ENCODE data around the gene BEND6.

GRCh38 chr6:56999049-56999448, 44.1 kb downstream of the BEND6 start:
- TF ChIP-seq, protein P1, sequence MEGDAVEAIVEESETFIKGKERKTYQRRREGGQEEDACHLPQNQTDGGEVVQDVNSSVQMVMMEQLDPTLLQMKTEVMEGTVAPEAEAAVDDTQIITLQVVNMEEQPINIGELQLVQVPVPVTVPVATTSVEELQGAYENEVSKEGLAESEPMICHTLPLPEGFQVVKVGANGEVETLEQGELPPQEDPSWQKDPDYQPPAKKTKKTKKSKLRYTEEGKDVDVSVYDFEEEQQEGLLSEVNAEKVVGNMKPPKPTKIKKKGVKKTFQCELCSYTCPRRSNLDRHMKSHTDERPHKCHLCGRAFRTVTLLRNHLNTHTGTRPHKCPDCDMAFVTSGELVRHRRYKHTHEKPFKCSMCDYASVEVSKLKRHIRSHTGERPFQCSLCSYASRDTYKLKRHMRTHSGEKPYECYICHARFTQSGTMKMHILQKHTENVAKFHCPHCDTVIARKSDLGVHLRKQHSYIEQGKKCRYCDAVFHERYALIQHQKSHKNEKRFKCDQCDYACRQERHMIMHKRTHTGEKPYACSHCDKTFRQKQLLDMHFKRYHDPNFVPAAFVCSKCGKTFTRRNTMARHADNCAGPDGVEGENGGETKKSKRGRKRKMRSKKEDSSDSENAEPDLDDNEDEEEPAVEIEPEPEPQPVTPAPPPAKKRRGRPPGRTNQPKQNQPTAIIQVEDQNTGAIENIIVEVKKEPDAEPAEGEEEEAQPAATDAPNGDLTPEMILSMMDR (conservative IDR thresholded peaks at IDR 0.05; ENCODE audit: low read depth, low read length), result no peak
- TF ChIP-seq RAD21 (IDR thresholded peaks at IDR 0.05; ENCODE audit: low read length) (no peak), CEBPB (IDR thresholded peaks at IDR 0.05; ENCODE audit: low read depth, low read length) (no peak), MAZ (IDR thresholded peaks at IDR 0.05; ENCODE audit: borderline replicate concordance, low read depth, low read length) (no peak), POLR2A (IDR thresholded peaks at IDR 0.05; ENCODE audit: low read depth, low read length) (no peak), NFE2L2 (IDR thresholded peaks at IDR 0.05; ENCODE audit: low read depth, low read length) (no peak), RCOR1 (IDR thresholded peaks at IDR 0.05; ENCODE audit: insufficient replicate concordance, low read length) (no peak), MAFK (IDR thresholded peaks at IDR 0.05; ENCODE audit: low read depth, low read length) (no peak), RFX5 (IDR thresholded peaks at IDR 0.05; ENCODE audit: low read depth, low read length) (no peak)
- TF ChIP-seq, protein P2, sequence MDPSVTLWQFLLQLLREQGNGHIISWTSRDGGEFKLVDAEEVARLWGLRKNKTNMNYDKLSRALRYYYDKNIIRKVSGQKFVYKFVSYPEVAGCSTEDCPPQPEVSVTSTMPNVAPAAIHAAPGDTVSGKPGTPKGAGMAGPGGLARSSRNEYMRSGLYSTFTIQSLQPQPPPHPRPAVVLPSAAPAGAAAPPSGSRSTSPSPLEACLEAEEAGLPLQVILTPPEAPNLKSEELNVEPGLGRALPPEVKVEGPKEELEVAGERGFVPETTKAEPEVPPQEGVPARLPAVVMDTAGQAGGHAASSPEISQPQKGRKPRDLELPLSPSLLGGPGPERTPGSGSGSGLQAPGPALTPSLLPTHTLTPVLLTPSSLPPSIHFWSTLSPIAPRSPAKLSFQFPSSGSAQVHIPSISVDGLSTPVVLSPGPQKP (IDR thresholded peaks at IDR 0.05; ENCODE audit: borderline replicate concordance, low read depth, low read length), result no peak
- TF ChIP-seq, protein P3, sequence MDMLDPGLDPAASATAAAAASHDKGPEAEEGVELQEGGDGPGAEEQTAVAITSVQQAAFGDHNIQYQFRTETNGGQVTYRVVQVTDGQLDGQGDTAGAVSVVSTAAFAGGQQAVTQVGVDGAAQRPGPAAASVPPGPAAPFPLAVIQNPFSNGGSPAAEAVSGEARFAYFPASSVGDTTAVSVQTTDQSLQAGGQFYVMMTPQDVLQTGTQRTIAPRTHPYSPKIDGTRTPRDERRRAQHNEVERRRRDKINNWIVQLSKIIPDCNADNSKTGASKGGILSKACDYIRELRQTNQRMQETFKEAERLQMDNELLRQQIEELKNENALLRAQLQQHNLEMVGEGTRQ (IDR thresholded peaks at IDR 0.05; ENCODE audit: low read depth, low read length), result no peak

Measured in IMR-90 (cell line).